ENCODE data around the gene FBXW11. TPM values are rescaled to one million over a fixed set of nuclear protein-coding genes. Genes with fewer than 3 reads are reported as not detected.
A peak's percentile ranks its signal among the peaks of the same experiment; 100 is the strongest.

FBXW11 gene
- polyA plus RNA-seq (ENCODE audit: insufficient read length in 4 of 4) = 10 to 100 TPM; 51.3 to 66.4 (median 65.4) TPM

- DNase-seq (ENCODE audit: low read depth in 4 of 4, low spot score in 3 of 4) = peak; percentile 92 to 96 (median 94)
Measured at GRCh38 chr5:172006321-172007174, at the start of gene FBXW11. Gene FBXW11 (minus strand): TSS chr5:172006638. CDS start chr5:172006502, 136 bp downstream.

GRCh38 chr5:172055996-172056395, 49.6 kb upstream of the FBXW11 start:
- no peak for DNase-seq (ENCODE audit: low read depth in 4 of 4, low spot score in 3 of 4)

GRCh38 chr5:172055421-172055820, 49.0 kb upstream of the FBXW11 start:
- DNase-seq (ENCODE audit: low read depth in 4 of 4, low spot score in 3 of 4) = no peak

- DNase-seq (ENCODE audit: low read depth in 4 of 4, low spot score in 3 of 4) = no peak
Measured at GRCh38 chr5:172054611-172055153, 48.2 kb upstream of the FBXW11 start.

- no peak for DNase-seq (ENCODE audit: low read depth in 4 of 4, low spot score in 3 of 4)
Measured at GRCh38 chr5:172052450-172053236, 46.2 kb upstream of the FBXW11 start.

- no peak for DNase-seq (ENCODE audit: low read depth in 4 of 4, low spot score in 3 of 4)
Measured at GRCh38 chr5:172051643-172052339, 45.4 kb upstream of the FBXW11 start.

GRCh38 chr5:172050080-172050479, 43.6 kb upstream of the FBXW11 start:
- no peak for DNase-seq (ENCODE audit: low read depth in 4 of 4, low spot score in 3 of 4)

- no peak for DNase-seq (ENCODE audit: low read depth in 4 of 4, low spot score in 3 of 4)
Measured at GRCh38 chr5:172049226-172049796, 42.9 kb upstream of the FBXW11 start.

- DNase-seq (ENCODE audit: low read depth in 4 of 4, low spot score in 3 of 4) = no peak
Measured at GRCh38 chr5:172048539-172049101, 42.2 kb upstream of the FBXW11 start.

- DNase-seq (ENCODE audit: low read depth in 4 of 4, low spot score in 3 of 4) = no peak
Measured at GRCh38 chr5:172048170-172048422, 41.7 kb upstream of the FBXW11 start.

GRCh38 chr5:172046593-172046992, 40.2 kb upstream of the FBXW11 start:
- DNase-seq (ENCODE audit: low read depth in 4 of 4, low spot score in 3 of 4) = no peak

GRCh38 chr5:172045315-172045632, 38.8 kb upstream of the FBXW11 start:
- DNase-seq (ENCODE audit: low read depth in 4 of 4, low spot score in 3 of 4) = no peak

GRCh38 chr5:172044631-172045314, 38.3 kb upstream of the FBXW11 start:
- DNase-seq (ENCODE audit: low read depth in 4 of 4, low spot score in 3 of 4) = no peak

- DNase-seq (ENCODE audit: low read depth in 4 of 4, low spot score in 3 of 4) = no peak
Measured at GRCh38 chr5:172043865-172044264, 37.4 kb upstream of the FBXW11 start.

- DNase-seq (ENCODE audit: low read depth in 4 of 4, low spot score in 3 of 4) = no peak
Measured at GRCh38 chr5:172042183-172042582, 35.7 kb upstream of the FBXW11 start.

GRCh38 chr5:172038167-172038566, 31.7 kb upstream of the FBXW11 start:
- DNase-seq (ENCODE audit: low read depth in 4 of 4, low spot score in 3 of 4) = no peak

GRCh38 chr5:172035049-172035448, 28.6 kb upstream of the FBXW11 start:
- DNase-seq (ENCODE audit: low read depth in 4 of 4, low spot score in 3 of 4) = no peak

- no peak for DNase-seq (ENCODE audit: low read depth in 4 of 4, low spot score in 3 of 4)
Measured at GRCh38 chr5:172031894-172032461, 25.5 kb upstream of the FBXW11 start.

GRCh38 chr5:172029876-172030275, 23.4 kb upstream of the FBXW11 start:
- no peak for DNase-seq (ENCODE audit: low read depth in 4 of 4, low spot score in 3 of 4)

GRCh38 chr5:172028167-172028566, 21.7 kb upstream of the FBXW11 start:
- peak in 1 of 4 donors; percentile 16 for DNase-seq (ENCODE audit: low read depth in 4 of 4, low spot score in 3 of 4)

Measured in right renal pelvis (tissue), 4 donors.